GM10266 (cell line): ENCODE results near the gene TMC1.

Source experiments
- DNase-seq: peaks from one replicate; pipeline ENCODE4 v3.0.0; 2012; ENCODE audit errors: extremely low spot score
- CTCF ChIP-seq: IDR thresholded peaks from 2 replicates; pipeline ENCODE4 v1.5.1; 2012; ENCODE audit warnings: mild to moderate bottlenecking, low read depth; ENCODE audit not compliant: control insufficient read depth, insufficient read depth; ENCODE audit errors: missing control alignments

The TMC1 gene

GRCh38 chr9:72529531-72529930 is 8.1 kb downstream of the TMC1 start:
- DNase-seq: no peak
- TF ChIP-seq CTCF: no peak

- no peak for TF ChIP-seq CTCF
- no peak for DNase-seq
These were observed 11.9 kb downstream of the TMC1 start for GRCh38 chr9:72533322-72533721.

GRCh38 chr9:72534931-72535330 is 13.5 kb downstream of the TMC1 start:
- DNase-seq: no peak
- no peak for TF ChIP-seq CTCF

GRCh38 chr9:72537011-72537545 is 15.7 kb downstream of the TMC1 start:
- no peak for TF ChIP-seq CTCF
- DNase-seq: no peak

GRCh38 chr9:72537671-72538070 is 16.3 kb downstream of the TMC1 start:
- TF ChIP-seq CTCF: no peak
- DNase-seq: no peak

GRCh38 chr9:72538921-72539702 is 17.7 kb downstream of the TMC1 start:
- no peak for DNase-seq
- TF ChIP-seq CTCF: no peak

- no peak for TF ChIP-seq CTCF
- no peak for DNase-seq
These were observed 18.5 kb downstream of the TMC1 start for GRCh38 chr9:72539824-72540347.
